ENCODE data around the gene GLDN.

Gene GLDN

GRCh38 chr15:51307811-51308210, 33.6 kb upstream of the GLDN start:
- no peak for DNase-seq (ENCODE audit: low spot score)
- TF ChIP-seq CTCF (IDR thresholded peaks at IDR 0.05; ENCODE audit: extremely low read depth, insufficient read depth, missing control alignments) = no peak
- in situ Hi-C loops (cut with MboI; ENCODE audit: low pct_unique_long_range_greater_than_20kb, low sequenced_read_pairs, unreplicated experiment) = no loop called here

GRCh38 chr15:51310064-51310463, 31.4 kb upstream of the GLDN start:
- in situ Hi-C loops (cut with MboI; ENCODE audit: low pct_unique_long_range_greater_than_20kb, low sequenced_read_pairs, unreplicated experiment) = no loop called here
- TF ChIP-seq CTCF (IDR thresholded peaks at IDR 0.05; ENCODE audit: extremely low read depth, insufficient read depth, missing control alignments) = no peak
- DNase-seq (ENCODE audit: low spot score) = no peak

DNA sequence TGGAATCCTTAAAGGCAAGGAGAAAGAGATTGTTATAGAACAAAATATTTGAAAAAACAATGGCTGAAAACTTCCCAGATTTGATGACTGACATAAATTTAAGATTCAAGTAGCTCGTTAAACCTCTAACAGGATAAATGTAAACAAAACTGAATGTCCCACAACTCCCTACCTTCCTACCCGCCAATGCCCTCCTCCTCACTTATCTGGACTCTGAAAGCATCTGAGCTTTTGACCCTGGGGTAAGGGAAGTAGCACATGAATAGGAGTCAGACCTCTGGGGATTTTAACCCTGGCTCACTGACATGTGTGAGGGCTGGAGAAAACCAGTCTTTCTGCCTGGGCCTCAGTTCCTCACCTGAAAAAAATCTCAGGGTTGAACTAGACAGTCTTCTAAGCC, 29.9 kb upstream of the GLDN start:
- TF ChIP-seq CTCF (IDR thresholded peaks at IDR 0.05; ENCODE audit: extremely low read depth, insufficient read depth, missing control alignments) = no peak
- DNase-seq (ENCODE audit: low spot score) = no peak
- in situ Hi-C loops (cut with MboI; ENCODE audit: low pct_unique_long_range_greater_than_20kb, low sequenced_read_pairs, unreplicated experiment) = no loop called here

DNA sequence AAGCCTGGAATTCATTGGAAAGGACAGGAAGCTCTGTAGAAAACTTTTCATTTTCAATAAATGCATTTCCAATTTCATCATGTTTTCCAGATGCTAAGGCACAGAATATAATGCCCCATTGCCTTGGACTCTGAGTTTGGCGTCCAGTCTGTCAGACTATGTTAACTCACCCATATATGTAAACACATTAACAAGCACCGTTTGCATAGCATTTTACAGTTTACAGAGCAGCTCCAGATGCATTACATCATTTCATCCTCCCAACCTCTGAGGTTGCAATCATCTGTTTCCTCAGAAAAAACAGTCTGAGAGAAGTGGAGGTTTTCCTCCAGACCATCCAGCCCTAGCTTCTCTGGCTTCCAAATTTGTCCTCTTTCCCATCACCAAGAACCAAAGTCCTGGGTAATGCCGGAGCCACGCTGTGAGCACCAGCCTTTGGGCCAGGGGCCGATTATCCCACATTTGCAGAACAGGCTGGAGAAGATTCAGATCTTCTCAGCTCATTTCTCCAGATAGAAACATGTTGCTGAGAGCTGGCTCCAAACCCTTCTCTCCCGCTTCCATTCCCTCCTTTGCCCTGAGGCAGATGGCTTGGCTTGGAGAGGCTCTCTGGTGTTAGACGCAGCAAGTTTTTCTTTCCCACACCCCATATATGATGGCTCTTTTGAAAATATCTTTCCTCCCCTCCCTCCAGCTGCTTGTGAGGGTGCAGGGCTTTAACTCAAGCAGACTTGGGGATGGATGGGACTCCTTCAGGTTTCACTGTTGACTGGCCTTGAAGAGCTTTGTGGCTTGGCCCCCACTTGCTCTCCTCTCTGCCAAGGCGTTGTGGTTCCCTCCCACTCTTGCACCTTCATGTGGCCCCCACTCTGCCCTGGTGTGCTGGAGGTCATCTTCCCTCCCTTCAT, 29.0 kb upstream of the GLDN start:
- in situ Hi-C loops (cut with MboI; ENCODE audit: low pct_unique_long_range_greater_than_20kb, low sequenced_read_pairs, unreplicated experiment) = no loop called here
- DNase-seq (ENCODE audit: low spot score) = no peak
- no peak for TF ChIP-seq CTCF (IDR thresholded peaks at IDR 0.05; ENCODE audit: extremely low read depth, insufficient read depth, missing control alignments)

DNA sequence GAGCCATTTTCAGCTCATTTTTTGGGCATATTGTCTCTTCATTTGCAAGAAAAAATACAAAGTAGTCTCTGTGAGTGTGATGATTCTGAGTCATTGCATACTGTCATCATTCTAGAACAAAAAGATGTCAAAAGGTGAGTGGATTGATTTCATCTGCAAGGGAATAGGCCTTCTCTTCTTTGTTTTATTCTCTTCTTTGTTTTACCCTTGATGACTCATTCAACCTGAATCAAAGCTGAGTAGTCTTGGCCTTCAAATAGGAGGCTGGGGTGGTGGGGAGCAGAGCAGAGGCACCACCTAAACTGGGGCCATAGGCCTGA, 28.4 kb upstream of the GLDN start:
- DNase-seq (ENCODE audit: low spot score) = no peak
- no peak for TF ChIP-seq CTCF (IDR thresholded peaks at IDR 0.05; ENCODE audit: extremely low read depth, insufficient read depth, missing control alignments)

DNA sequence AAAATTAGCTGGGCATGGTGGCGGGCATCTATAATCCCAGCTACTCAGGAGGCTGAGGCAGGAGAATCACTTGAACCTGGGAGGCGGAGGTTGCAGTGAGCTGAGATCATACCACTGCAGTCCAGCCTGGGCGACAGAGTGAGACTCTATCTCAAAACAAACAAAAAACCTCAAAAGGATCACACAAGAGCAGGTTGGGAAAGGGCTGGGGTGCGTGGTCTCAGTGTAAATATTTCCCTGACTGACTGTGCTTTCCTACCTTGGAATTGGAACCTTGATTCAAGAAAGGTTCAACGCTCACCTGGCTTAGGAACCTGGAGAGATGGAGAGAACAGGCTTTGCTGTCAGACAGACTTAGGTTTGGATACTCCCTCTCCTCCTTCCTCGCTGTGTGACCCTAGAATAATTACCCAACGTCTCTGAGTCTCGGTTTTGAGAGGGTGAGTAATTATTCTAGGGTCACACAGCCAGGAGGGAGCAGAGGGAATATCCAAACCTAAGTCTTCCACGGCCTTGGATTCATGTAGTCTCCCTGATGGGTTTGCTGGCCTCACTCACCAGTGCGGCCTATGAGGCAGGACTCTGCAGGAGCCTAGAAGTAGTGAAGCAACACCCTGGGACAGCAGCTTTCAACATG, 27.7 kb upstream of the GLDN start:
- in situ Hi-C loops (cut with MboI; ENCODE audit: low pct_unique_long_range_greater_than_20kb, low sequenced_read_pairs, unreplicated experiment) = no loop called here
- no peak for DNase-seq (ENCODE audit: low spot score)
- TF ChIP-seq CTCF (IDR thresholded peaks at IDR 0.05; ENCODE audit: extremely low read depth, insufficient read depth, missing control alignments) = no peak

More for the DNA sequence above, 28.4 kb upstream of the GLDN start:
- in situ Hi-C loops (cut with MboI; ENCODE audit: low pct_unique_long_range_greater_than_20kb, low sequenced_read_pairs, unreplicated experiment) = no loop called here

Measured in GM13977 (cell line).